ENCODE data around the gene ARHGEF10L. TPM values are rescaled to one million over a fixed set of nuclear protein-coding genes. Genes with fewer than 3 reads are reported as not detected.

Gene ARHGEF10L
- total RNA-seq, 1 experiment from 2014 or later = 3.3 TPM

GRCh38 chr1:17540255-17541001 lies 930 bp downstream of the ARHGEF10L start:
- intact Hi-C loops (cut with micrococcal nuclease; ENCODE audit: unreplicated experiment) = no loop called here
- H3K4me1 ChIP-seq (ENCODE audit: insufficient read depth, low read length, poor library complexity, severe bottlenecking) = peaks cover 12% of the 10 kb centered on the region
- peak overlapping the region; percentile 76 for H3K27ac ChIP-seq (ENCODE audit: low read depth, low read length, poor library complexity, severe bottlenecking)
- TF ChIP-seq CTCF (conservative IDR thresholded peaks at IDR 0.05; ENCODE audit: low read depth, low read length) = no peak
- TF ChIP-seq EZH2 (IDR thresholded peaks at IDR 0.05; ENCODE audit: borderline replicate concordance, low read depth, low read length, poor library complexity, severe bottlenecking) = no peak
- BruUV-seq (replicated peaks) = no TSS peak
- H3K9me3 ChIP-seq (ENCODE audit: low read depth, low read length, poor library complexity, severe bottlenecking) = no peaks in the 10 kb centered on the region
- no peak for DNase-seq (ENCODE audit: low spot score)
- ChIA-PET POLR2A (ENCODE audit: low non-redundant PET) (interaction anchor here (0.6 kb wide), 1 partner anchor 70 kb away, joined by 4 read pairs; no protein-coding TSS in a partner anchor), CTCF (no interaction called here)
- H3K36me3 ChIP-seq (ENCODE audit: insufficient read depth, low read length, poor library complexity, severe bottlenecking) = no peaks in the 10 kb centered on the region
- H3K27me3 ChIP-seq (replicated peaks; ENCODE audit: insufficient read depth, low read depth, low read length, poor library complexity) = peaks cover 11% of the 10 kb centered on the region
- peak overlapping the region; percentile 56 for H3K4me3 ChIP-seq (ENCODE audit: low read depth, low read length, poor library complexity, severe bottlenecking)

- H3K27me3 ChIP-seq (replicated peaks; ENCODE audit: insufficient read depth, low read depth, low read length, poor library complexity) = peaks cover 11% of the 10 kb centered on the region
- no peaks in the 10 kb centered on the region for H3K36me3 ChIP-seq (ENCODE audit: insufficient read depth, low read length, poor library complexity, severe bottlenecking)
- no TSS peak for BruUV-seq (replicated peaks)
- no peak overlapping the region for H3K27ac ChIP-seq (ENCODE audit: low read depth, low read length, poor library complexity, severe bottlenecking)
- H3K4me1 ChIP-seq (ENCODE audit: insufficient read depth, low read length, poor library complexity, severe bottlenecking) = peaks cover 12% of the 10 kb centered on the region
- no peaks in the 10 kb centered on the region for H3K9me3 ChIP-seq (ENCODE audit: low read depth, low read length, poor library complexity, severe bottlenecking)
- TF ChIP-seq CTCF (conservative IDR thresholded peaks at IDR 0.05; ENCODE audit: low read depth, low read length) (no peak), EZH2 (IDR thresholded peaks at IDR 0.05; ENCODE audit: borderline replicate concordance, low read depth, low read length, poor library complexity, severe bottlenecking) (no peak)
- DNase-seq (ENCODE audit: low spot score) = no peak
- no peak overlapping the region for H3K4me3 ChIP-seq (ENCODE audit: low read depth, low read length, poor library complexity, severe bottlenecking)
- intact Hi-C loops (cut with micrococcal nuclease; ENCODE audit: unreplicated experiment) = no loop called here
- CTCF ChIA-PET = no interaction called here
- POLR2A ChIA-PET (ENCODE audit: low non-redundant PET) = no interaction called here
Observed at GRCh38 chr1:17542645-17543044, 3.1 kb downstream of the ARHGEF10L start.

GRCh38 chr1:17544776-17545350 lies 5.4 kb downstream of the ARHGEF10L start:
- ChIA-PET POLR2A (ENCODE audit: low non-redundant PET) (no interaction called here), CTCF (no interaction called here)
- BruUV-seq (replicated peaks) = no TSS peak
- no peak for TF ChIP-seq EZH2 (IDR thresholded peaks at IDR 0.05; ENCODE audit: borderline replicate concordance, low read depth, low read length, poor library complexity, severe bottlenecking)
- no peak for TF ChIP-seq CTCF (conservative IDR thresholded peaks at IDR 0.05; ENCODE audit: low read depth, low read length)
- no peak for DNase-seq (ENCODE audit: low spot score)
- peaks cover 3% of the 10 kb centered on the region for H3K4me1 ChIP-seq (ENCODE audit: insufficient read depth, low read length, poor library complexity, severe bottlenecking)
- intact Hi-C loops (cut with micrococcal nuclease; ENCODE audit: unreplicated experiment) = no loop called here
- no peaks in the 10 kb centered on the region for H3K36me3 ChIP-seq (ENCODE audit: insufficient read depth, low read length, poor library complexity, severe bottlenecking)
- no peak overlapping the region for H3K4me3 ChIP-seq (ENCODE audit: low read depth, low read length, poor library complexity, severe bottlenecking)
- H3K27ac ChIP-seq (ENCODE audit: low read depth, low read length, poor library complexity, severe bottlenecking) = no peak overlapping the region
- no peaks in the 10 kb centered on the region for H3K9me3 ChIP-seq (ENCODE audit: low read depth, low read length, poor library complexity, severe bottlenecking)
- no peaks in the 10 kb centered on the region for H3K27me3 ChIP-seq (replicated peaks; ENCODE audit: insufficient read depth, low read depth, low read length, poor library complexity)
